Glutamatergic neuron (in vitro differentiated cells): Measurements from ENCODE around the gene DPH1. TPM values are rescaled to one million over a fixed set of nuclear protein-coding genes. Genes with fewer than 3 reads are reported as not detected.

Experiments used
- DNase-seq: peaks from one replicate; pipeline ENCODE4 v3.0.0; 2022
- H3K27ac Mint-ChIP-seq: one replicate; pipeline ENCODE4 v1.8.0; 2020; ENCODE audit warnings: mild to moderate bottlenecking, mixed read lengths, inconsistent platforms; ENCODE audit not compliant: unreplicated experiment
- H3K27me3 Mint-ChIP-seq: one replicate; pipeline ENCODE4 v1.8.0; 2020; ENCODE audit warnings: mild to moderate bottlenecking, moderate library complexity, mixed read lengths, inconsistent platforms; ENCODE audit not compliant: unreplicated experiment
- H3K36me3 Mint-ChIP-seq: one replicate; pipeline ENCODE4 v1.8.0; 2020; ENCODE audit warnings: mild to moderate bottlenecking, mixed read lengths, inconsistent platforms; ENCODE audit not compliant: unreplicated experiment
- H3K4me1 Mint-ChIP-seq: one replicate; pipeline ENCODE4 v1.8.0; 2020; ENCODE audit warnings: mild to moderate bottlenecking, low read depth, mixed read lengths, inconsistent platforms; ENCODE audit not compliant: unreplicated experiment
- H3K4me3 Mint-ChIP-seq: one replicate; pipeline ENCODE4 v1.8.0; 2020; ENCODE audit warnings: mild to moderate bottlenecking, mixed read lengths, inconsistent platforms; ENCODE audit not compliant: unreplicated experiment
- H3K9me3 Mint-ChIP-seq: one replicate; pipeline ENCODE4 v1.8.0; 2020; ENCODE audit warnings: mild to moderate bottlenecking, moderate library complexity, mixed read lengths, inconsistent platforms; ENCODE audit not compliant: unreplicated experiment
- total RNA-seq: library from RNA; stranded (reverse); fragmentation: NEBNext Ultra II Directional; extraction: Animal tissue kit (Norgen Biotek cat#: 25700); gene quantifications from one replicate; pipeline ENCODE4 v1.2.1, GENCODE V29; 2021; ENCODE audit not compliant: unreplicated experiment
- TF ChIP-seq, protein P1 (sequence below): fragments of 200-600 bp; sonication (generic); IDR thresholded peaks from one replicate; pipeline ENCODE4 v1.5.0; 2021; ENCODE audit not compliant: partially characterized antibody, unreplicated experiment

The DPH1 gene
- total RNA-seq, 1 donor from 2014 or later, result 36.4 TPM

DNA sequence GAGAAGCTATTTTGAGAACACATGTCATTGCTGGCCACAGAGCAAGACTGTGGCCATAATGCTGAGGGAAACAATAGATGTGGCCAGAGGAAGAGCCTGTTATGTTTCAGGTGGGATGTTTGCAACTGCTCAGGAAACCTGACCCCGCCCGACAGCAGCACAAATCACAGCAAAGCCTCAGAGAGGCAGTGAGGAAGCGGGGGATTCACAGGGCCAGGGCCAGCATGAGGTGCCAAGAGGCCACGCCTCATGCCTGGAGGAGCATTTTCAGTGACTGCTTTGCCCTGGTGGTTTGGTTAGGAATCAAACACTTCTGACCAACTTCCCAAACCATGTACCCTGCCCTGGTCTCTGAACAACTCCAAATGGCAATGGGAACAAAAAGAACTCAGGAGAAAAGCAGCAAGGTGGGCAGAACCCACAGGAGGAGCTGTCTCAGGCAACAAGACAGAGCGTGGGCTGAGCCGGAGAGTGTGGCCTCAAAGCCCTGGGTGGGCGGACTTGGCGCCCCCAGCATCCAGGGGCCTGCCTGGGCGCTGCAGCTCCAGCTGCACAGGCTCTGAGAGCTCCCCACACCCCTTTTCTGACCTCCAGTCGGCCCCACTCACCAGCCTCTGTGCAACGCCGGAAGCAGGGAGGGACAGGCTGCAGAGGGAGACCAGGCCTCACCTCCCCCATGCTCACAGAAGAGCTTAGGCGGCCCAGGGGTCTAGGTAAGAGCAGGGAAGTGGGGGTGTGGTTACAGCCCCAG is 45.6 kb downstream of the DPH1 start:
- Mint-ChIP-seq H3K4me1 (peaks cover 35% of the 10 kb centered on the region), H3K27me3 (peaks cover 17% of the 10 kb centered on the region), H3K36me3 (peaks cover 5% of the 10 kb centered on the region), H3K4me3 (no peak overlapping the region), H3K27ac (peak overlapping the region; percentile 91), H3K9me3 (peaks cover 11% of the 10 kb centered on the region)
- TF ChIP-seq, protein P1, sequence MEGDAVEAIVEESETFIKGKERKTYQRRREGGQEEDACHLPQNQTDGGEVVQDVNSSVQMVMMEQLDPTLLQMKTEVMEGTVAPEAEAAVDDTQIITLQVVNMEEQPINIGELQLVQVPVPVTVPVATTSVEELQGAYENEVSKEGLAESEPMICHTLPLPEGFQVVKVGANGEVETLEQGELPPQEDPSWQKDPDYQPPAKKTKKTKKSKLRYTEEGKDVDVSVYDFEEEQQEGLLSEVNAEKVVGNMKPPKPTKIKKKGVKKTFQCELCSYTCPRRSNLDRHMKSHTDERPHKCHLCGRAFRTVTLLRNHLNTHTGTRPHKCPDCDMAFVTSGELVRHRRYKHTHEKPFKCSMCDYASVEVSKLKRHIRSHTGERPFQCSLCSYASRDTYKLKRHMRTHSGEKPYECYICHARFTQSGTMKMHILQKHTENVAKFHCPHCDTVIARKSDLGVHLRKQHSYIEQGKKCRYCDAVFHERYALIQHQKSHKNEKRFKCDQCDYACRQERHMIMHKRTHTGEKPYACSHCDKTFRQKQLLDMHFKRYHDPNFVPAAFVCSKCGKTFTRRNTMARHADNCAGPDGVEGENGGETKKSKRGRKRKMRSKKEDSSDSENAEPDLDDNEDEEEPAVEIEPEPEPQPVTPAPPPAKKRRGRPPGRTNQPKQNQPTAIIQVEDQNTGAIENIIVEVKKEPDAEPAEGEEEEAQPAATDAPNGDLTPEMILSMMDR, result no peak
- DNase-seq, result no peak

DNA sequence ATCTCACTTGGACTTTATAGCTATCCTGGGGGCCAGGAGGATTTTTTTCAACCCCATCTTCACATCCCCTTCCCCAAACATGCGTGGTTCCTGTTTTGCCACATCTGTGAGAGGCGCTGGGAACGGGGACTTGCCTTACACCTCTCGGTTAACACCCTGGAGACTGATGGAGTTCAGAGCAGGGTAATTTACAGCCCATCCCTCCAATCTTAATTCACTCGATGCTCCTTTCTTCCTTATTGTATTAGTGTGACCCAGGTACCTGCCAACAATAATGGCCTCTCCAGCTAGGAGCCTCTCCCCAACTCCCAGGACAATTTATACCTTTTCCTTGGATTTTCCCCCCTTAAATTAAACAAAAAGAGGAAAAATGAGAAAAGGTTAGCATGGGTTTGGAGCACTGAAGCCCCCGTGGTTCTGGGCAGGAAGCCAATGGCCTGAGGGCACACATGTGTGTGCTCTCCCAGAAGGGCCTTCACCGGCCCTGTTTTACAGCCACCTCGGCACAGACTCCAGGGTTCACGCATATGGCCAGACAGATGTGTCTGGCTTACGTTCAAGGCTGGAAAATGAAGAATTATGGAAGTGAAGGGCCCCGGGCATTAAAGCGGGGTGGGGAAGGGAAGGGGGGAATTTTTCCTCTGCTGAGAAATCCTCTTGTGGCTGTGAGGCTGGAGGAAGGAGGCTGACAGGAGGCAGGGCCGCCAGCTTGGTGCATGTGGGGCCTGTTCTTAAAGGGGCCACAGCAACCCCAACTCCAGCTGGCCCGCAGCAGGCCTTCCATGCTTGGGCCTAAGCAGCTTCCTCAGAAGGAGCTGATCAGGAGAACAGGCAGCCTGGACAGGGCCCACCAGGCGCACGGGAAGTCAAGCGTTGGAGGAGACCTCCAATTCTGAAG is 46.4 kb downstream of the DPH1 start:
- DNase-seq, result no peak
- peaks cover 5% of the 10 kb centered on the region for H3K36me3 Mint-ChIP-seq
- peaks cover 13% of the 10 kb centered on the region for H3K27me3 Mint-ChIP-seq
- H3K27ac Mint-ChIP-seq, result peak overlapping the region; percentile 91
- H3K9me3 Mint-ChIP-seq, result peaks cover 11% of the 10 kb centered on the region
- TF ChIP-seq, protein P1, result no peak
- H3K4me3 Mint-ChIP-seq, result peak overlapping the region; percentile 57
- H3K4me1 Mint-ChIP-seq, result peaks cover 30% of the 10 kb centered on the region

DNA sequence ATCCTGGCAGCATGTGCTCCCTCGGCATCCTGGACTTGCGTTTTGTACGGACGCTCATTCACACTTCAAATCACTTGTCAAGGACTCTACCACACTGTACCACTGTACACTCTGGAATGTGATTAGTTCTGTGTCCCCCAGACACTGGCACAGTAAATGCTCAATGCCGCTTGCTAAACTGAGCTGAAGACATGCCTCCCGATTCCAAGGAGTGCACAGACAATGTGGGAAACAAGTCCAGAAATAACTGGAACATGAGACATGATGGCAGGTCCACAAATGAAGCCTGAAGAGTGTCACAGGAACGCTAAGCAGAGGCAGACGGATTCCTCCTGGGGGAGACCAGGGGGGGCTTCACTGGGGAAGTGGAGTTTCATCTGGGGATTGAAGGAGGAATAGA is 47.1 kb downstream of the DPH1 start:
- H3K36me3 Mint-ChIP-seq, result peaks cover 5% of the 10 kb centered on the region
- peak overlapping the region; percentile 91 for H3K27ac Mint-ChIP-seq
- peaks cover 11% of the 10 kb centered on the region for H3K9me3 Mint-ChIP-seq
- peaks cover 13% of the 10 kb centered on the region for H3K27me3 Mint-ChIP-seq
- peaks cover 34% of the 10 kb centered on the region for H3K4me1 Mint-ChIP-seq
- TF ChIP-seq, protein P1, result no peak
- peak overlapping the region; percentile 55 for H3K4me3 Mint-ChIP-seq
- DNase-seq, result no peak

DNA sequence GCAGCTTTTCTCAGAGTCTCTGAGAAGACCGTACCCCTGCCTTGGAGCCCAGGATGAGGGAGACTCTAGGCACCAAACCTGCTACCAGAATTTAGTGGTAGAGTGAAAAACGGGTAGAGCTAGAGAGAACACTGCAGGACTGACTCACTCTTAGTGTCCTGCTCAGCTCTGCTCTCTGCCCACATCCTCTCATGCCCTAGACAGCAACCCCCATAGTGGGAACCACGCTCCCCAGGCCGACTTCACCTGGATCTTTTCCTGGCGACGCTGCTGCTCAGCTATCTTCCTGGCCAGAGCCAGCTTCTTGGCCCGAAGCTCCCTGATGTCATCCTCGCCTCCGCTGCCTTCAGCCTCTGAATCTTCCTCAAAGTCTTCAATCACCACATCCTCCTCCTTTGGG is 51.6 kb downstream of the DPH1 start:
- Mint-ChIP-seq H3K9me3 (peaks cover 7% of the 10 kb centered on the region), H3K27me3 (peaks cover 3% of the 10 kb centered on the region), H3K27ac (peak overlapping the region; percentile 60), H3K36me3 (peaks cover 5% of the 10 kb centered on the region), H3K4me3 (peak overlapping the region; percentile 50), H3K4me1 (peaks cover 46% of the 10 kb centered on the region)
- DNase-seq, result no peak
- TF ChIP-seq, protein P1, result no peak
